Osteocyte (in vitro differentiated cells): ENCODE data around the gene LRRFIP2. TPM values are rescaled to one million over a fixed set of nuclear protein-coding genes. Genes with fewer than 3 reads are reported as not detected.
"Not testable (repeated sequence)": the region's sequence is repeated elsewhere in the genome, so short reads cannot be mapped to it uniquely, and the experiment has no call there.

Source experiments
- DNase-seq: peaks from one replicate; pipeline ENCODE4 v3.0.0; 2021; ENCODE audit warnings: mixed read lengths; ENCODE audit not compliant: unreplicated experiment; ENCODE audit errors: extremely low spot score
- H3K27ac Mint-ChIP-seq: one replicate; pipeline ENCODE4 v1.8.0; 2021; ENCODE audit warnings: mild to moderate bottlenecking, mixed read lengths; ENCODE audit not compliant: unreplicated experiment
- H3K27me3 Mint-ChIP-seq: one replicate; pipeline ENCODE4 v1.8.0; 2021; ENCODE audit warnings: mixed read lengths; ENCODE audit not compliant: unreplicated experiment
- H3K36me3 Mint-ChIP-seq: one replicate; pipeline ENCODE4 v1.8.0; 2021; ENCODE audit warnings: mixed read lengths; ENCODE audit not compliant: unreplicated experiment
- H3K4me1 Mint-ChIP-seq: one replicate; pipeline ENCODE4 v1.8.0; 2021; ENCODE audit warnings: mixed read lengths; ENCODE audit not compliant: unreplicated experiment
- H3K4me3 Mint-ChIP-seq: one replicate; pipeline ENCODE4 v1.8.0; 2021; ENCODE audit warnings: mild to moderate bottlenecking, moderate library complexity, mixed read lengths; ENCODE audit not compliant: unreplicated experiment
- H3K9me3 Mint-ChIP-seq: one replicate; pipeline ENCODE4 v1.8.0; 2021; ENCODE audit warnings: mixed read lengths; ENCODE audit not compliant: unreplicated experiment
- total RNA-seq: library from RNA; stranded (reverse); gene quantifications from 2 replicates; pipeline ENCODE4 v1.2.1, GENCODE V29; 2021
- TF ChIP-seq, protein P1 (sequence below): fragments of 200-600 bp; sonication (generic); IDR thresholded peaks from 2 replicates; pipeline ENCODE4 v1.5.0; 2021; ENCODE audit warnings: antibody characterized with exemption, mild to moderate bottlenecking, moderate library complexity

LRRFIP2 gene
- total RNA-seq, 1 donor from 2014 or later, result 43.2 TPM

- H3K4me3 Mint-ChIP-seq, result no peak overlapping the region
- no peaks in the 10 kb centered on the region for H3K9me3 Mint-ChIP-seq
- H3K27me3 Mint-ChIP-seq, result no peaks in the 10 kb centered on the region
- H3K27ac Mint-ChIP-seq, result peak overlapping the region; percentile 76
- no peak for DNase-seq
- H3K36me3 Mint-ChIP-seq, result peaks cover 43% of the 10 kb centered on the region
- TF ChIP-seq, protein P1, sequence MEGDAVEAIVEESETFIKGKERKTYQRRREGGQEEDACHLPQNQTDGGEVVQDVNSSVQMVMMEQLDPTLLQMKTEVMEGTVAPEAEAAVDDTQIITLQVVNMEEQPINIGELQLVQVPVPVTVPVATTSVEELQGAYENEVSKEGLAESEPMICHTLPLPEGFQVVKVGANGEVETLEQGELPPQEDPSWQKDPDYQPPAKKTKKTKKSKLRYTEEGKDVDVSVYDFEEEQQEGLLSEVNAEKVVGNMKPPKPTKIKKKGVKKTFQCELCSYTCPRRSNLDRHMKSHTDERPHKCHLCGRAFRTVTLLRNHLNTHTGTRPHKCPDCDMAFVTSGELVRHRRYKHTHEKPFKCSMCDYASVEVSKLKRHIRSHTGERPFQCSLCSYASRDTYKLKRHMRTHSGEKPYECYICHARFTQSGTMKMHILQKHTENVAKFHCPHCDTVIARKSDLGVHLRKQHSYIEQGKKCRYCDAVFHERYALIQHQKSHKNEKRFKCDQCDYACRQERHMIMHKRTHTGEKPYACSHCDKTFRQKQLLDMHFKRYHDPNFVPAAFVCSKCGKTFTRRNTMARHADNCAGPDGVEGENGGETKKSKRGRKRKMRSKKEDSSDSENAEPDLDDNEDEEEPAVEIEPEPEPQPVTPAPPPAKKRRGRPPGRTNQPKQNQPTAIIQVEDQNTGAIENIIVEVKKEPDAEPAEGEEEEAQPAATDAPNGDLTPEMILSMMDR, result no peak
- H3K4me1 Mint-ChIP-seq, result peaks cover 20% of the 10 kb centered on the region
Observed at GRCh38 chr3:37054370-37054769, 120.0 kb downstream of the LRRFIP2 start.

GRCh38 chr3:37053753-37054152 lies 120.6 kb downstream of the LRRFIP2 start:
- no peaks in the 10 kb centered on the region for H3K27me3 Mint-ChIP-seq
- H3K4me1 Mint-ChIP-seq, result peaks cover 20% of the 10 kb centered on the region
- H3K36me3 Mint-ChIP-seq, result peaks cover 49% of the 10 kb centered on the region
- peak overlapping the region; percentile 76 for H3K27ac Mint-ChIP-seq
- H3K9me3 Mint-ChIP-seq, result no peaks in the 10 kb centered on the region
- no peak for DNase-seq
- TF ChIP-seq, protein P1, result no peak
- H3K4me3 Mint-ChIP-seq, result no peak overlapping the region

GRCh38 chr3:37053337-37053736 lies 121.0 kb downstream of the LRRFIP2 start:
- DNase-seq, result no peak
- TF ChIP-seq, protein P1, result no peak
- H3K27me3 Mint-ChIP-seq, result no peaks in the 10 kb centered on the region
- no peak overlapping the region for H3K4me3 Mint-ChIP-seq
- H3K4me1 Mint-ChIP-seq, result peaks cover 20% of the 10 kb centered on the region
- peaks cover 52% of the 10 kb centered on the region for H3K36me3 Mint-ChIP-seq
- no peaks in the 10 kb centered on the region for H3K9me3 Mint-ChIP-seq
- peak overlapping the region; percentile 76 for H3K27ac Mint-ChIP-seq

DNA sequence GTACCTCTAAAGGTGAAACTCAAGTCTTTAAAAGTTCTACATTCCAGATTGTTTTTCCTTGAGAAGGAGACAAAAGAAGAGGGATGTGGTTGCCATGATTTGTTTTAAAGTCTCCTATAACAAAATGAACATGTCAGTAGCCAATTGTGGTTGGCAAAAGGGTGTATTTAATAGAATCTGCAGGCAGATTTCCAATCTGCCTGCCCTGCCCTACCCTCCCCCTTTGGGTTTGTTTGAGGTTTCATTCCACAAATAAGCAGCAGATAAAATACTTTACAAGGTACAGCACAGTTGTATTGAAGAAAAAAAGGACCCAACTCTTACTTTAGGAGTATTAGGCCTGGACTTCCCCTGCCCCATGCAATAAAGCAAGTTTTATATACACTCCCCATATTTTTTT lies 121.5 kb downstream of the LRRFIP2 start:
- Mint-ChIP-seq H3K27me3 (no peaks in the 10 kb centered on the region), H3K4me1 (peaks cover 20% of the 10 kb centered on the region), H3K9me3 (no peaks in the 10 kb centered on the region), H3K27ac (no peak overlapping the region), H3K36me3 (peaks cover 54% of the 10 kb centered on the region), H3K4me3 (no peak overlapping the region)
- no peak for DNase-seq
- TF ChIP-seq, protein P1, result no peak

- Mint-ChIP-seq H3K4me3 (no peak overlapping the region), H3K36me3 (peaks cover 52% of the 10 kb centered on the region), H3K27ac (no peak overlapping the region), H3K27me3 (no peaks in the 10 kb centered on the region), H3K4me1 (peaks cover 15% of the 10 kb centered on the region), H3K9me3 (no peaks in the 10 kb centered on the region)
- TF ChIP-seq, protein P1, result no peak
- no peak for DNase-seq
Observed at GRCh38 chr3:37050282-37050681, 124.1 kb downstream of the LRRFIP2 start.

DNA sequence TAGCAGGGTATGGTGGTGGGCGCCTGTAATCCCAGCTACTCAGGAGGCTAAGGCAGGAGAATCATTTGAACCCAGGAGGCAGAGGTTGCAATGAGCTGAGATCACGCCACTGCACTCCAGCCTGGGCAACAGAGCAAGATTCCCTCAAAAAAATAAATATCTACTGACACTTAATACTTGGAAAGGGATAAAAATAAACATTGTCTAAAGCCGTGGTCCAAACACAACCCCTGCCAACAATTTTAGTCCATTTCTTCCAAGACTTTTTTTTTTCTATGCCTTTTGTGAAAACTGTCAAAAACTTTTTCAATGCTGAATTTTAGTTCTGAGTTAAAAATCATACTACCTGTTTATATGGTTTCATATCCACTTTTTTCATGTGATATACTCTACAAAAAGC lies 131.7 kb downstream of the LRRFIP2 start:
- peaks cover 45% of the 10 kb centered on the region for H3K36me3 Mint-ChIP-seq
- not testable (repeated sequence) for H3K27me3 Mint-ChIP-seq, H3K4me1 Mint-ChIP-seq, H3K4me3 Mint-ChIP-seq, DNase-seq, H3K27ac Mint-ChIP-seq, H3K9me3 Mint-ChIP-seq
